Measurements from ENCODE around the gene CENPM.

Gene CENPM

GRCh38 chr22:41928593-41929417 lies 18.1 kb downstream of the CENPM start:
- peaks cover 9% of the 10 kb centered on the region for H3K27me3 ChIP-seq (ENCODE audit: low read depth, low read length)
- peaks cover 0 to 9% of the 10 kb centered on the region in 2 donors for H3K4me1 ChIP-seq (ENCODE audit: control insufficient read depth in 1 of 2, insufficient read depth in 2 of 2, low read length in 2 of 2)
- no peak overlapping the region for H3K27ac ChIP-seq (ENCODE audit: low read length)
- no peak overlapping the region for H3K4me3 ChIP-seq (ENCODE audit: low read depth in 1 of 2, low read length in 2 of 2)
- no peaks in the 10 kb centered on the region for H3K9me3 ChIP-seq (ENCODE audit: control insufficient read depth in 1 of 2, low read length in 2 of 2)
- no peaks in the 10 kb centered on the region for H3K36me3 ChIP-seq (ENCODE audit: control insufficient read depth in 1 of 2, insufficient read depth in 2 of 2, low read length in 2 of 2)

- Histone ChIP-seq H3K27ac (ENCODE audit: low read length) (no peak overlapping the region), H3K36me3 (ENCODE audit: control insufficient read depth in 1 of 2, insufficient read depth in 2 of 2, low read length in 2 of 2) (no peaks in the 10 kb centered on the region), H3K4me1 (ENCODE audit: control insufficient read depth in 1 of 2, insufficient read depth in 2 of 2, low read length in 2 of 2) (peaks cover 0 to 9% of the 10 kb centered on the region in 2 donors), H3K27me3 (ENCODE audit: low read depth, low read length) (peaks cover 9% of the 10 kb centered on the region), H3K9me3 (ENCODE audit: control insufficient read depth in 1 of 2, low read length in 2 of 2) (no peaks in the 10 kb centered on the region), H3K4me3 (ENCODE audit: low read depth in 1 of 2, low read length in 2 of 2) (no peak overlapping the region)
These were observed 19.1 kb downstream of the CENPM start for GRCh38 chr22:41927813-41928212.

GRCh38 chr22:41925783-41926460 lies 21.0 kb downstream of the CENPM start:
- Histone ChIP-seq H3K9me3 (ENCODE audit: control insufficient read depth in 1 of 2, low read length in 2 of 2) (no peaks in the 10 kb centered on the region), H3K27me3 (ENCODE audit: low read depth, low read length) (peaks cover 9% of the 10 kb centered on the region), H3K27ac (ENCODE audit: low read length) (no peak overlapping the region), H3K4me3 (ENCODE audit: low read depth in 1 of 2, low read length in 2 of 2) (peak overlapping the region; percentile 21 to 58), H3K4me1 (ENCODE audit: control insufficient read depth in 1 of 2, insufficient read depth in 2 of 2, low read length in 2 of 2) (peaks cover 0 to 9% of the 10 kb centered on the region in 2 donors), H3K36me3 (ENCODE audit: control insufficient read depth in 1 of 2, insufficient read depth in 2 of 2, low read length in 2 of 2) (no peaks in the 10 kb centered on the region)

GRCh38 chr22:41923595-41924276 lies 23.2 kb downstream of the CENPM start:
- Histone ChIP-seq H3K27ac (ENCODE audit: low read length) (no peak overlapping the region), H3K36me3 (ENCODE audit: control insufficient read depth in 1 of 2, insufficient read depth in 2 of 2, low read length in 2 of 2) (no peaks in the 10 kb centered on the region), H3K9me3 (ENCODE audit: control insufficient read depth in 1 of 2, low read length in 2 of 2) (no peaks in the 10 kb centered on the region), H3K27me3 (ENCODE audit: low read depth, low read length) (peaks cover 13% of the 10 kb centered on the region), H3K4me1 (ENCODE audit: control insufficient read depth in 1 of 2, insufficient read depth in 2 of 2, low read length in 2 of 2) (peaks cover 0 to 23% of the 10 kb centered on the region in 2 donors), H3K4me3 (ENCODE audit: low read depth in 1 of 2, low read length in 2 of 2) (no peak overlapping the region)

- H3K27me3 ChIP-seq (ENCODE audit: low read depth, low read length): peaks cover 13% of the 10 kb centered on the region
These were observed 23.9 kb downstream of the CENPM start for GRCh38 chr22:41922940-41923594.

DNA sequence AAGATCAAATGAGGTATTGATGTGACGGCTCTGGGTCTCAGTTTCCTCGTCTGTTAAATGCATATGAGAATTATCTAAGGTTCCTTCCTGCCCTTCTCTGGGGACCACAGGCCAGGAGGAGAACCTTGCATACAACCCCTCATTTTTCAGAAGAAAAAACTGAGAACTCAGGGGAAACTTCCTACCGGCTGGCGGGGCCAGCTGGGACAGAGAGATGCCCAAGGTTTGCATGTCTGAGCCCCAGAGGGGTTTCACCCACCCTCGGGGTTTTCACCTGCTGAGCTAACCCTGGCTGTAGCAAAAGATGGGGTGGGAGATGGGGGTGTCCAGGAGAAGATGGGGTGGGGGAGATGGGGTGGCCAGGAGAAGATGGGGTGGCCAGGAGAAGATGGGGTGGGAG lies 24.6 kb downstream of the CENPM start:
- no peaks in the 10 kb centered on the region for H3K36me3 ChIP-seq (ENCODE audit: control insufficient read depth in 1 of 2, insufficient read depth in 2 of 2, low read length in 2 of 2)
- H3K9me3 ChIP-seq (ENCODE audit: control insufficient read depth in 1 of 2, low read length in 2 of 2): no peaks in the 10 kb centered on the region
- H3K4me1 ChIP-seq (ENCODE audit: control insufficient read depth in 1 of 2, insufficient read depth in 2 of 2, low read length in 2 of 2): peaks cover 0 to 29% of the 10 kb centered on the region in 2 donors
- peaks cover 13% of the 10 kb centered on the region for H3K27me3 ChIP-seq (ENCODE audit: low read depth, low read length)
- H3K27ac ChIP-seq (ENCODE audit: low read length): no peak overlapping the region
- H3K4me3 ChIP-seq (ENCODE audit: low read depth in 1 of 2, low read length in 2 of 2): no peak overlapping the region

More at GRCh38 chr22:41922940-41923594, 23.9 kb downstream of the CENPM start:
- peaks cover 0 to 25% of the 10 kb centered on the region in 2 donors for H3K4me1 ChIP-seq (ENCODE audit: control insufficient read depth in 1 of 2, insufficient read depth in 2 of 2, low read length in 2 of 2)
- no peak overlapping the region for H3K27ac ChIP-seq (ENCODE audit: low read length)
- no peaks in the 10 kb centered on the region for H3K9me3 ChIP-seq (ENCODE audit: control insufficient read depth in 1 of 2, low read length in 2 of 2)
- H3K36me3 ChIP-seq (ENCODE audit: control insufficient read depth in 1 of 2, insufficient read depth in 2 of 2, low read length in 2 of 2): no peaks in the 10 kb centered on the region
- no peak overlapping the region for H3K4me3 ChIP-seq (ENCODE audit: low read depth in 1 of 2, low read length in 2 of 2)

DNA sequence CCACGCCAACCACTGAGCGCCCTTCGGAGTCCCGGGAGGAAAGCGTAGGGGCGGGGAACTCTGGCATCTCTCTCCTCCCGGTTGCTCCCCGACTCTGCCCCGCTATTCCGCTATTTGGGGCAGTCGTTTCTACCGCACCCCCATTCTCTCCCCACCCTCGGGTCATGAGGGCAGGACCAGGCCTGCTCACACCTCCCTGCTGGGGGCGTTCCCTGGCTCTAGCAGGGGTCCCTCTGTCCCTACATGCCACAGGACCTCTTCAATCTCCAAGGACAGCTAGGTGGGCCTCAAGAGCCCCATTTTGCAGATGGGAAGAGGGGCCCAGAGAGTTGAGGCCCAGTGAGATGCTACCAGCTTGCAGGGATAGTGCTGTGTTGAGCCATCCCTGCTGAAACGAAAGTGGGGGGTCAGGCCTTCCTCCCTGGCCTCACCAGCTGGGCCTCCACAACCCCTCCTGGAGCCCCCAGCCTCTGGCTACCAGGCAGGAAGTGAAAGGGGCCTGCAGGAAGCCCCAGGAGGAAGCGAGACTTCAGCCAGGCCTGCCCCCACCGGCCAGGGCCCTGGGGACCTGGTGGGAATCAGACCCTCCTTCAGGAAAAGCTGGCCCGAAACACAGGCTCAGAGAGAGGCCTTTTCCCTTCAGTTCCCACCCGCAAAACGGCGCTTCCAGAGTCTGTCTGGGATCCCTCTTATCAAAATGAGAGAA lies 26.5 kb downstream of the CENPM start:
- H3K27ac ChIP-seq (ENCODE audit: low read length): no peak overlapping the region
- no peaks in the 10 kb centered on the region for H3K36me3 ChIP-seq (ENCODE audit: control insufficient read depth in 1 of 2, insufficient read depth in 2 of 2, low read length in 2 of 2)
- H3K4me1 ChIP-seq (ENCODE audit: control insufficient read depth in 1 of 2, insufficient read depth in 2 of 2, low read length in 2 of 2): peaks cover 0 to 21% of the 10 kb centered on the region in 2 donors
- H3K9me3 ChIP-seq (ENCODE audit: control insufficient read depth in 1 of 2, low read length in 2 of 2): no peaks in the 10 kb centered on the region
- H3K27me3 ChIP-seq (ENCODE audit: low read depth, low read length): peaks cover 25% of the 10 kb centered on the region
- H3K4me3 ChIP-seq (ENCODE audit: low read depth in 1 of 2, low read length in 2 of 2): peak overlapping the region; percentile 48 to 65

DNA sequence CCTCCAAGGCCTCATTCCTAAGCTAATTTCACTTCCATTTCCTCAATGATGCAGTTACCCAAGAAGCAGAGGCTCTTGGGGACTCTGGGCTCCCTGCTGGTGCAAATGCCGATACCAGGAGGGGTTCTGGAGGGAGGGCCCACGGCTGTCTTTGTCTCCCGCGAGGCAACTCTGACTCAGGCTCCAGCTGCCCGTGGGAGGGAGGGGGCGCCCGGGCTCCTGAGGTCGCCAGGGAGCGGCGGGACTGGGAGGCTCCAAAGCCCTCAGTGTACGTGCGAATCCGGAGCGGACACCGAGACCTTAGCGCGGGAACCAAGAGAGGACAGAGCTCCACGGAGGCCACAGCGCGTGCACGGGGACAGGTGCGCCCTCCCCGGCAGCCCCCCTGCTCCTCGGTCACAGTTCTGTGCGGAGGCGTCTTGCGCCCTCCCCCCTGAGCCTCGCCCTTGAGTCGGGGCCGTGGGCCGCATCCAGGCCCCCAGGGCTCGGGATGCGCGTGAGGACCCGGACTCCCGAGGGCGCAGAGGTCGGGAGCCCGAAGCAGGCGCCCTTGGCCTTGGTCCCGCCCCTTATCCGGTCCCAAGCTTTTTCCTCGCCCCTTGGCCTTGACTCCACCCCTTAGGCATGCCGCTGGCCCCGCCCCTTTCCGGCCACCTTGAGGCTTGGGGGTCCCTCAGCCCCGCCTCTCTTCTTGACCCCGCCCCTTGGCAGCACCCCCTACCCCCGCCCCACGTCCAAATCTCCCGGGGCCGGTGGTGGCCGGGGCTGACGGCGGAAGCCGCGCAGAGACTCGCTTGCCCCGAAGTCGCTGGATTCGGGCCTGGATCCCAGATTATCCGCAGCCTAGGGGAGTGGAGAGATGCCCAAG lies 27.4 kb downstream of the CENPM start:
- peaks cover 0 to 30% of the 10 kb centered on the region in 2 donors for H3K4me1 ChIP-seq (ENCODE audit: control insufficient read depth in 1 of 2, insufficient read depth in 2 of 2, low read length in 2 of 2)
- no peak overlapping the region for H3K27ac ChIP-seq (ENCODE audit: low read length)
- peak overlapping the region; percentile 48 to 65 for H3K4me3 ChIP-seq (ENCODE audit: low read depth in 1 of 2, low read length in 2 of 2)
- H3K9me3 ChIP-seq (ENCODE audit: control insufficient read depth in 1 of 2, low read length in 2 of 2): no peaks in the 10 kb centered on the region
- peaks cover 25% of the 10 kb centered on the region for H3K27me3 ChIP-seq (ENCODE audit: low read depth, low read length)
- H3K36me3 ChIP-seq (ENCODE audit: control insufficient read depth in 1 of 2, insufficient read depth in 2 of 2, low read length in 2 of 2): no peaks in the 10 kb centered on the region

- Histone ChIP-seq H3K9me3 (ENCODE audit: control insufficient read depth in 1 of 2, low read length in 2 of 2) (no peaks in the 10 kb centered on the region), H3K36me3 (ENCODE audit: control insufficient read depth in 1 of 2, insufficient read depth in 2 of 2, low read length in 2 of 2) (no peaks in the 10 kb centered on the region), H3K4me3 (ENCODE audit: low read depth in 1 of 2, low read length in 2 of 2) (no peak overlapping the region), H3K27me3 (ENCODE audit: low read depth, low read length) (peaks cover 28% of the 10 kb centered on the region), H3K4me1 (ENCODE audit: control insufficient read depth in 1 of 2, insufficient read depth in 2 of 2, low read length in 2 of 2) (peaks cover 0 to 31% of the 10 kb centered on the region in 2 donors), H3K27ac (ENCODE audit: low read length) (no peak overlapping the region)
These were observed 28.8 kb downstream of the CENPM start for GRCh38 chr22:41917903-41918791.
